Measurements from ENCODE around the gene PLCL1. TPM values are rescaled to one million over a fixed set of nuclear protein-coding genes. Genes with fewer than 3 reads are reported as not detected.

Gene PLCL1
- total RNA-seq, 4 donors from 2014 or later, result 6.6 to 10.0 (median 7.9) TPM

DNA sequence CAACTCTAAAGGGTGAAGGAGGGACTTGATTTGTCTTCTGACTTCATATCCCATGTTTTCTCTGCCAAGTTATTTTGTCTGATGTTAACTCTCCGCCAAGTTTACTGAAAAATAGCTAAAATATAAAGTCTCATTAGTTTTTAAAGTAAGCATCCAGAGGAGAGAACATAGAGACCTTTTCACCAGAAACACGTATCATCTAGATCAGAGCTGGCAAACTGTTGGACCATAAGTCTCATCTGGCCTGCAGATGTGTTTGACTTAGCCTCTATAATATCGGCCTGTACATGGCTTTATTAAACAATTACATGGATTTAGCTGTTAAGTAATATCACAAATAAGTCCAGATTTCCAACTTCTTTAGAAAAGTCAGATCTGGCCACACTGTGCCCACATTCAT lies 182.6 kb downstream of the PLCL1 start:
- H3K4me3 ChIP-seq, result no peak overlapping the region
- no peak for DNase-seq (ENCODE audit: low spot score in 2 of 2)
- no peaks in the 10 kb centered on the region for H3K9me3 ChIP-seq
- 59 to 70% methylated on average over 3 of the region's 3 CpGs for WGBS, 2 donors
- no peaks in the 10 kb centered on the region for H3K36me3 ChIP-seq
- TF ChIP-seq POLR2A (IDR thresholded peaks at IDR 0.05) (no peak), EP300 (IDR thresholded peaks at IDR 0.05) (no peak)
- TF ChIP-seq, protein P1, sequence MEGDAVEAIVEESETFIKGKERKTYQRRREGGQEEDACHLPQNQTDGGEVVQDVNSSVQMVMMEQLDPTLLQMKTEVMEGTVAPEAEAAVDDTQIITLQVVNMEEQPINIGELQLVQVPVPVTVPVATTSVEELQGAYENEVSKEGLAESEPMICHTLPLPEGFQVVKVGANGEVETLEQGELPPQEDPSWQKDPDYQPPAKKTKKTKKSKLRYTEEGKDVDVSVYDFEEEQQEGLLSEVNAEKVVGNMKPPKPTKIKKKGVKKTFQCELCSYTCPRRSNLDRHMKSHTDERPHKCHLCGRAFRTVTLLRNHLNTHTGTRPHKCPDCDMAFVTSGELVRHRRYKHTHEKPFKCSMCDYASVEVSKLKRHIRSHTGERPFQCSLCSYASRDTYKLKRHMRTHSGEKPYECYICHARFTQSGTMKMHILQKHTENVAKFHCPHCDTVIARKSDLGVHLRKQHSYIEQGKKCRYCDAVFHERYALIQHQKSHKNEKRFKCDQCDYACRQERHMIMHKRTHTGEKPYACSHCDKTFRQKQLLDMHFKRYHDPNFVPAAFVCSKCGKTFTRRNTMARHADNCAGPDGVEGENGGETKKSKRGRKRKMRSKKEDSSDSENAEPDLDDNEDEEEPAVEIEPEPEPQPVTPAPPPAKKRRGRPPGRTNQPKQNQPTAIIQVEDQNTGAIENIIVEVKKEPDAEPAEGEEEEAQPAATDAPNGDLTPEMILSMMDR (IDR thresholded peaks at IDR 0.05), result no peak
- H3K27me3 ChIP-seq, result no peaks in the 10 kb centered on the region
- H3K27ac ChIP-seq, result no peak overlapping the region
- no peaks in the 10 kb centered on the region for H3K4me1 ChIP-seq

DNA sequence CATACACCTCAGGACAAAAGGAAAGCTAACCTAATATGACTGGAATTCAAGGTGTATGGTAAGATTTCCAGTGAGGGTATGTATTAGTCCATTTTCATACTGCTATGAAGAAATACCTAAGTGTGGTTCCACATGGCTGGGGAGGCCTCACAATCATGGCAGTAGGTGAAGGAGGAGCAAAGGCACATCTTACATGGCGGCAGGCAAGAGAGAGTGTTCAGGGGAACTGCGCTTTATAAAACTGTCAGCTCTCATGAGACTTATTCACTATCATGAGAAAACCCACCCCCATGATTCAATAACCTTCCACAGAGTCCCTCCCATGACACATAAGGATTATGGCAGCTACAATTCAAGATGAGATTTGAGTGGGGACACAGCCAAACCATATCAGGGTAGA lies 186.0 kb downstream of the PLCL1 start:
- H3K4me1 ChIP-seq, result no peaks in the 10 kb centered on the region
- no peak overlapping the region for H3K27ac ChIP-seq
- WGBS, 2 donors, result 98 to 100% methylated on average over 2 of the region's 2 CpGs
- TF ChIP-seq EP300 (IDR thresholded peaks at IDR 0.05) (no peak), POLR2A (IDR thresholded peaks at IDR 0.05) (no peak)
- TF ChIP-seq, protein P1 (IDR thresholded peaks at IDR 0.05), result no peak
- no peaks in the 10 kb centered on the region for H3K9me3 ChIP-seq
- no peak for DNase-seq (ENCODE audit: low spot score in 2 of 2)
- no peaks in the 10 kb centered on the region for H3K27me3 ChIP-seq
- H3K36me3 ChIP-seq, result no peaks in the 10 kb centered on the region
- no peak overlapping the region for H3K4me3 ChIP-seq

DNA sequence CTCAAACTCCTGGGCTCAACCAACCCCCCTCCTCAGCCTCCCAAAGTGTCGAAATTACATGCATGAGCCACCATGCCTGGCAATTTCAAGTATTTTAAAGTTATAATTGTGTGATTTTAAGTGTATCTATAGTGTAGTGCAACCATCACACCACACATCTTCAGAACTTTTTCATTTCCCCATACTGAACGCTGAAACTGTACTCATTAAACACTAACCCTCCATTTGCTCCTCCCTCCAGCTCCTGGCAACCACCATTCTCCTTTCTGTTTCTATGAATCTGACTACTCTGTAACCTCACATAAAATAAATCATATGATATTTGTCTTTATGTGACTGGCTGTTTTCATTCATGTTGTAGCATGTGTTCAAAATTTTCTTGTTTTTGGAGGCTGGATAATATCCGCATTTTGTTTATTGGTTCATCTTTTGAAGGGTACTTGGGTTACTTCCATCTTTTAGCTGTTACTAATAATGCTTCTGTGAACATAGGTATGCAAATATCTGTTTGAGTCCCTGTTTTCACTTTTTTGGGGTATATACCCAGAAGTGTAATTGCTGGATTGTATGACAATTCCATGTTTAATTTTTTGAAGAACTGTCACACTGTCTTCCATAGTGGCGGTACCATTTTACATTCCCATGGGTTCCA lies 188.2 kb downstream of the PLCL1 start:
- Histone ChIP-seq H3K4me1 (no peaks in the 10 kb centered on the region), H3K27me3 (no peaks in the 10 kb centered on the region), H3K9me3 (no peaks in the 10 kb centered on the region), H3K27ac (no peak overlapping the region), H3K4me3 (no peak overlapping the region), H3K36me3 (no peaks in the 10 kb centered on the region)
- WGBS, 2 donors, result 90 to 92% methylated on average over 4 of the region's 4 CpGs
- TF ChIP-seq POLR2A (IDR thresholded peaks at IDR 0.05) (no peak), EP300 (IDR thresholded peaks at IDR 0.05) (no peak)
- TF ChIP-seq, protein P1 (IDR thresholded peaks at IDR 0.05), result no peak
- no peak for DNase-seq (ENCODE audit: low spot score in 2 of 2)

DNA sequence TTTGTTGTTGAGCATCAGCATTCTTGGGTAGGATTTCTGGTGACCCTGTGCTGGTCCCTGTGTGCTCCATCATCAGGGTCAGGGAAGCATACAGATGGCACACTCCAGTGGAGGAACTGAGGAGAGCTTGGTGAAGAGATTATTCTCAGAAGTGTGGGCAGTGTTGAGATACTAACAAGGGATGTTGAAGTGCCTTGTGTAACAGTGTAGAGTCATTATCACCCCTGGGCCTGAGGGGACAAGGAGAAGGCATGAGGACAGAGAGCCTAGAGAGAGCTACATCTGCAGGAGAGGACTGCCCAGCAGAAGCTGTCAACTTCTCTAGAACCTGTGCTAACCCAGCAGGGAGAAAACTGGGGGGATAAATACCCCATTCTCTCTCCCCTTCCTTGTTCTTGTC lies 189.0 kb downstream of the PLCL1 start:
- no peaks in the 10 kb centered on the region for H3K4me1 ChIP-seq
- TF ChIP-seq, protein P1 (IDR thresholded peaks at IDR 0.05), result no peak
- TF ChIP-seq POLR2A (IDR thresholded peaks at IDR 0.05), result no peak

DNA sequence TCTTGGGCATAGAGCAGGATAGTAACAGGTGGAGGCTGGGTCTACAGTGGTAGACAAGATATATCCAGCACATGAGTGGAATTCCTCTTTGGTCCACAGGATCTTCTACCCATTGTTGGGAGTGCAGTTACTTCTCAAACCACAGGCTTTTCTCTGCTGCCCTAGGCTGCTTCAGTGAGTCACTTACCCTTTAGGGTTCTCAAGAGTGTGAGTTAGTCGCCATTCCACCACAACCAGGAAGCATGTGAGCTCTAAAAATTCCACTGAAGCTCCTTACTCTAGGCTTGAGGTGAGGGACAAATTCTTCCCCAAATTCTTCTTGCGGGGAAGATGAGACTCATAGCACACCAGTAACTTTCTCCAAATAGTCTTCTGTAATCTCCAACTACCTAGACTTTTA lies 189.4 kb downstream of the PLCL1 start:
- Histone ChIP-seq H3K4me3 (no peak overlapping the region), H3K9me3 (no peaks in the 10 kb centered on the region), H3K27me3 (no peaks in the 10 kb centered on the region), H3K36me3 (no peaks in the 10 kb centered on the region), H3K27ac (no peak overlapping the region), H3K4me1 (no peaks in the 10 kb centered on the region)
- WGBS, 2 donors, result 94 to 100% methylated on average over 2 of the region's 2 CpGs
- TF ChIP-seq, protein P1 (IDR thresholded peaks at IDR 0.05), result no peak
- TF ChIP-seq POLR2A (IDR thresholded peaks at IDR 0.05) (no peak), EP300 (IDR thresholded peaks at IDR 0.05) (no peak)
- DNase-seq (ENCODE audit: low spot score in 2 of 2), result no peak

More for the DNA sequence above, 189.0 kb downstream of the PLCL1 start:
- Histone ChIP-seq H3K27me3 (no peaks in the 10 kb centered on the region), H3K36me3 (no peaks in the 10 kb centered on the region), H3K9me3 (no peaks in the 10 kb centered on the region), H3K4me3 (no peak overlapping the region), H3K27ac (no peak overlapping the region)
- no peak for DNase-seq (ENCODE audit: low spot score in 2 of 2)
